WERI-Rb-1 (cell line): ENCODE results near the gene CARMIL3.
"Not testable (repeated sequence)": the region's sequence is repeated elsewhere in the genome, so short reads cannot be mapped to it uniquely, and the experiment has no call there.

ENCODE experiments used
- DNase-seq: peaks from one replicate; pipeline ENCODE4 v3.0.0-alpha.2; 2020
- H3K27ac ChIP-seq: fragments of 250-450 bp; sonication (Bioruptor Pico); 2 replicates; pipeline ENCODE4 v1.5.1; 2020; ENCODE audit warnings: mild to moderate bottlenecking, moderate library complexity
- H3K27me3 ChIP-seq: fragments of 250-450 bp; sonication (Bioruptor Pico); 2 replicates; pipeline ENCODE4 v1.5.1; 2021; ENCODE audit warnings: mild to moderate bottlenecking, low read depth, moderate library complexity; ENCODE audit not compliant: insufficient read depth, severe bottlenecking
- H3K36me3 ChIP-seq: fragments of 250-450 bp; sonication (Bioruptor Pico); 2 replicates; pipeline ENCODE4 v1.5.1; 2020; ENCODE audit warnings: mild to moderate bottlenecking, moderate library complexity
- H3K4me3 ChIP-seq: 2 replicates; pipeline ENCODE4 v1.5.1; 2011; ENCODE audit warnings: low read depth, mild to moderate bottlenecking, control low read depth, low read length
- H3K9me3 ChIP-seq: fragments of 250-450 bp; sonication (Bioruptor Pico); 2 replicates; pipeline ENCODE4 v1.5.1; 2021; ENCODE audit warnings: mild to moderate bottlenecking, moderate library complexity; ENCODE audit not compliant: severe bottlenecking
- TF ChIP-seq, protein P1 (sequence below): IDR thresholded peaks from 2 replicates; pipeline ENCODE4 v1.5.1; 2011; ENCODE audit warnings: low read depth, mild to moderate bottlenecking, control low read depth, inconsistent platforms, low read length

CARMIL3 gene

DNA sequence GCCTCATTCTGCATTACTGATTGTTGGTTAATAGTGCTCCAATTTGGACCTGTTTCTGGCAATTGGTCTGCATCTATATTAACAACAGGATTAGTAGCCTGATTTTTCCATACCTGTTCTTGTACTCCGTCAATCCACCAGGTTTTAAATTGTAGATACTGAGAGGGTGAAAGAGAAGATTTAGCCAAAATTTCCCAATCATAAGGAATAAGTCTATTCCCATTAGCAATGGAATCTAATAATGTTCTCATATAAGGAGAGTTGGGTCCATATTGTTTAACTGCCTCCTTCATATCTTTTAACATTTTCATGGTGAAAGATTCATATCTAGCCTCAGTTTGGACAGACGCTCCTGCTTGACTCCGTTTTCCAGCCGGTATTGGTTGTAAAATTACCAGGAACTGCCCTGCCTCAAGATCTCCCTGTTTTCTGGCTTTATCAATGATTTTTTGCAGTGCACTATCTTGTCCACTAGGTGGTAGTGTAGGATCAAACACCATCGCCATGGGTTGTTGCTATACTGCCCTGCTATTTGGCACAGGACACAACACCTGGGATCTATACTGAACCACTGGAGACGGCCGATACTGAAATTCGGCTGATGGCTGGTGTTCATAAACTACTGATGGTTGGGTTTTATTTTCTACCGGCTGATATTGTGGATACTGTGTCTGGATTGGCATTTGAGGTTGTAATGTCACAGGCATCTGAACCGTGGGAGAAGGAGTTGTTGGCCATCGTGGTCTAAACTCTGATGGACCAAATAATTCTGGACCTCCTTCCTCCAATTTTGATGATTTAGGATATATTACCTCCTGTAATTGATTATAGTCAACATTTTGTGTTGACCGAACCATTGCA is 37.9 kb upstream of the CARMIL3 start:
- Histone ChIP-seq H3K27me3 (no peaks in the 10 kb centered on the region), H3K4me3 (no peak overlapping the region), H3K9me3 (peaks cover 2% of the 10 kb centered on the region), H3K36me3 (no peaks in the 10 kb centered on the region; the same call in 1 of the 2 replicates), H3K27ac (no peak overlapping the region)
- TF ChIP-seq, protein P1, sequence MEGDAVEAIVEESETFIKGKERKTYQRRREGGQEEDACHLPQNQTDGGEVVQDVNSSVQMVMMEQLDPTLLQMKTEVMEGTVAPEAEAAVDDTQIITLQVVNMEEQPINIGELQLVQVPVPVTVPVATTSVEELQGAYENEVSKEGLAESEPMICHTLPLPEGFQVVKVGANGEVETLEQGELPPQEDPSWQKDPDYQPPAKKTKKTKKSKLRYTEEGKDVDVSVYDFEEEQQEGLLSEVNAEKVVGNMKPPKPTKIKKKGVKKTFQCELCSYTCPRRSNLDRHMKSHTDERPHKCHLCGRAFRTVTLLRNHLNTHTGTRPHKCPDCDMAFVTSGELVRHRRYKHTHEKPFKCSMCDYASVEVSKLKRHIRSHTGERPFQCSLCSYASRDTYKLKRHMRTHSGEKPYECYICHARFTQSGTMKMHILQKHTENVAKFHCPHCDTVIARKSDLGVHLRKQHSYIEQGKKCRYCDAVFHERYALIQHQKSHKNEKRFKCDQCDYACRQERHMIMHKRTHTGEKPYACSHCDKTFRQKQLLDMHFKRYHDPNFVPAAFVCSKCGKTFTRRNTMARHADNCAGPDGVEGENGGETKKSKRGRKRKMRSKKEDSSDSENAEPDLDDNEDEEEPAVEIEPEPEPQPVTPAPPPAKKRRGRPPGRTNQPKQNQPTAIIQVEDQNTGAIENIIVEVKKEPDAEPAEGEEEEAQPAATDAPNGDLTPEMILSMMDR = peak; percentile 73
- peak; percentile 47 for DNase-seq

DNA sequence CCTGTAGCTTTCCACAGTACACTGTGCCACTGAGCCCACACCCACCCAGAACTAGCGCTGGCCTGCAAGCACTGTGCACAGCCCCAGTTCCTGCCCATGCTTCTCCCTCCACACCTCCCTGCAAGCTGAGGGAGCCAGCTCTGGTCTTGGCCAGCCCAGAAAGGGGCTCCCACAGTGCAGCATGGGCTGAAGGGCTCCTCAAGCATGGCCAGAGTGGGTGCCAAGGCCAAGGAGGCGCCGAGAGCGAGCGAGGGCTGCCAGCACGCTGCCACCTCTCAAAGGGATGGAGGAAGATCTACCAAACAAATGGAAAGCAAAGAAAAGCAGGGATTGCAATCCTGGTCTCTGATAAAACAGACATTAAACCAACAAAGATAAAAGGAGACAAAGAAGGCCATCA is 36.1 kb upstream of the CARMIL3 start:
- not testable (repeated sequence) for H3K36me3 ChIP-seq, DNase-seq, H3K9me3 ChIP-seq, H3K27ac ChIP-seq, H3K4me3 ChIP-seq, H3K27me3 ChIP-seq

DNA sequence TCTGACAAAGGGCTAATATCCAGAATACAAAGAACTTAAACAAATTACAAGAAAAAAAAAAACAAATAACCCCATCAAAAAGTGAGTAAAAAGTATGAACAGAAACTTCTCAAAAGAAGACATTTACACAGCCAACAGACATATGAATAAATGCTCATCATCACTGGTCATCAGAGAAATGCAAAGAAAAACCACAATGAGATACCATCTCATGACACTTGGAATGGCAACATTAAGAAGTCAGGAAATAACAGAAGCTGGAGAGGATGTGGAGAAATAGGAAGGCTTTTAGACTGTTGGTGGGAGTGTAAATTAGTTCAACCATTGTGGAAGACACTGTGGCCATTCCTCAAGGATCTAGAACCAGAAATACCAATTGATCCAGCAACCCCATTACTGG is 32.8 kb upstream of the CARMIL3 start:
- not testable (repeated sequence) for H3K36me3 ChIP-seq, H3K27ac ChIP-seq, H3K4me3 ChIP-seq, H3K9me3 ChIP-seq, DNase-seq, H3K27me3 ChIP-seq

DNA sequence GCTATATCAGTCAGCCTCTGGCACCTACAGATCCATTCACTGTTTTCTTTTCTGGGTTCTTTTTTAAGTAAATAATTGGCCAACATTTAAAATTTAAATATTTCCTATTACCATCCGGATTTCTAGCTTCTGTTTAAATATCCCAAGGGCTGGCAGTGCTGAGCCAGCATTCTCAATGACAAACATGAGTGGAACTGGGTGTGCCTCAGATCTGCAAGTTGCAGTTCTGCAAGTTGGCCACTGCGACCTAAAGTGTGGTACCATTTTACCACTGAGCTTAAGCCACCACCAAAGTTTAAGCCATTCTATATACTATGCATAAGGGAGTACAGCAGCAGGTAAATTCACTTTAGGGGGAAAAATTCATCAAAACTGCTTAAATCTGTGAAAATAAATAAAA is 31.9 kb upstream of the CARMIL3 start:
- not testable (repeated sequence) for H3K9me3 ChIP-seq, H3K27ac ChIP-seq, DNase-seq, H3K4me3 ChIP-seq, H3K27me3 ChIP-seq, H3K36me3 ChIP-seq

DNA sequence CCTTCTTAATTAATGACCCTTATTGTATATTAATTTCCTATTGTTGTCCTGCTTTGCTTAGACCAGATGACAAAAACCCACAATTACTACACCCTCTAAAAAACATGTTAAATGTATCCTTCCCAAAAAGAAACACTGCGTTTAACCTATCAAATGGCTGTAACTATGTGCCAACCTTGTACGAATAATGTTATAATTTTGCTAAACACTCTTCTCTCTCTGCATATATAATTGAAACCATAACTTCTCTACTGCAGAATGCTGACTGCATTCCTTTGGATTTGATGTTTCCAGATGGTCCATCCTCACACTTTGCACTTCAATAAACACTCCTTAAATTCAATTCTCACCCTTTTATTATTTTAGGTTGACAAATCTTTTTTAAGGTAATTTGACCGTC is 31.3 kb upstream of the CARMIL3 start:
- not testable (repeated sequence) for H3K9me3 ChIP-seq, H3K27me3 ChIP-seq

DNA sequence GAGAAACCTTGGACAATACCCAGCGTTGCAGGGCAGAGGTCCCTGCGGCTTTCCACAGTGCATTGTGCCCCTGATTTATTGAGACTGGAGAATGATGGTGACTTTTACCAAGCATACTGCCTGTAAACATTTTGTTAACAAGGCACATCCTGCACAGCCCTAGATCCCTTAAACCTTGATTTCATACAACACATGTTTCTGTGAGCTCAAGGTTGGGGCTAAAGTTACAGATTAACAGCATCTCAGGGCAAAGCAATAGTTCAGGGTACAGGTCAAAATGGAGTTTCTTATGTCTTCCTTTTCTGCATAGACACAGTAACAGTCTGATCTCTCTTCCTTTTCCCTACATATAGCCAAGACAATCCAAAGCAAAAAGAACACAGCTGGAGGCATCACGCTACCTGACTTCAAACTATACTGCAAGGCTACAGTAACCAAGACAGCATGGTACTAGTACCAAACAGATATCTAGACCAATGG is 26.8 kb upstream of the CARMIL3 start:
- not testable (repeated sequence) for DNase-seq, H3K27ac ChIP-seq, H3K9me3 ChIP-seq, H3K27me3 ChIP-seq, H3K4me3 ChIP-seq, H3K36me3 ChIP-seq

More for the DNA sequence above, 31.3 kb upstream of the CARMIL3 start:
- H3K36me3 ChIP-seq, DNase-seq, H3K4me3 ChIP-seq, H3K27ac ChIP-seq: not testable (repeated sequence)

DNA sequence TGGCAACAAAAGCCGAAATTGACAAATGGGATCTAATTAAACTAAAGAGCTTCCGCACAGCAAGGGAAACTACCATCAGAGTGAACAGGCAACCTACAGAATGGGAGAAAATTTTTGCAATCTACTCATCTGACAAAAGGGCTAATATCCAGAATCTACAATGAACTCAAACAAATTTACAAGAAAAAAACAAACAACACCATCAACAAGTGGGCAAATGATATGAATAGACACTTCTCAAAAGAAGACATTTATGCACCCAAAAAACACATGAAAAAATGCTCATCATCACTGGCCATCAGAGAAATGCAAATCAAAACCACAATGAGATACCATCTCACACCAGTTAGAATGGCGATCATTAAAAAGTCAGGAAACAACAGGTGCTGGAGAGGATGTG is 22.1 kb upstream of the CARMIL3 start:
- not testable (repeated sequence) for DNase-seq, H3K36me3 ChIP-seq, H3K4me3 ChIP-seq, H3K9me3 ChIP-seq, H3K27me3 ChIP-seq, H3K27ac ChIP-seq

DNA sequence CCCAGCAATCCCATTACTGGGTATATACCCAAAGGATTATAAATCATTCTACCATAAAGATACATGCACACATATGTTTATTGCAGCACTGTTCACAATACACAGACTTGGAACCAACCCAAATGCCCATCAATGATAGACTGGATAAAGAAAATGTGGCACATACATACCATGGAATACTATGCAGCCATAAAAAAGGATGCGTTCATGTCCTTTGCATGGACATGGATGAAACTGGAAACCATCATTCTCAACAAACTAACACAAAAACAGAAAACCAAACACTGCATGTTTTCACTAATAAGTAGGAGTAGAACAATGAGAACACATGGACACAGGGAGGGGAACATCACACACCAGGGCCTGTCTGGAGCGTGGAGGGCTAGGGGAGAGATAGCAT is 20.5 kb upstream of the CARMIL3 start:
- not testable (repeated sequence) for H3K4me3 ChIP-seq, H3K27me3 ChIP-seq, H3K27ac ChIP-seq, DNase-seq, H3K36me3 ChIP-seq, H3K9me3 ChIP-seq

DNA sequence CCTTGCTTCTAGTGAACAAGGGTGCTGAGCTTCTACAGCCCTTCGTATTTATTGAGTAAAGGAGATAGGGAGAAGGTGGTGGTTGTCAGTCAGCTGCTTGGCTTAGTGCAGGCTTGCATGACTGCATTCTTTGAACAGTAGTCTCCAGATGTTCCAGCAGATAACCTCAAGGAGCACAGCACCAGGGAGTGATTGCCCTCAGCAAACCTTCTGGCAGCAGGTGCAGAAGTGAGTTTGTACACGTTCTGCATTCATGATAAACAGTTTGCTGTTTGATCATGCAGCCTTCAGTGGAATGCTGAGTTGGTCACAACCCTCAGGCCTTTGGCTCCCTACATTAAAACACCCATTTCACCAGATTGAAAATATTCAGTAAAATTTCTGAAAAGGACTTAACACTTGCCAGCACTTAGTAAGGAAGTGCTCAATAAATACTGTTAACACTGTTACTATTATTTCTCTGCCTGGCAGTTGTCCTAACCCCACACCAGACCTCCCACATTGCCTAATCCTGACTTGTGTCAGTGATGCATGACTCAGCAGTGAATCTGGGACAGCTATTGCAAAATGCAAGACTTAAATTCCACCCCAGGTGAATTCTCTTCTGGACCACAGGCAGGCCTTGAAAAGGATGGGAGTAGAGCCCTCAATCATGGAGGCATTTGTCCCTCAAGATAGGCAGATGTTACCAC is 18.9 kb upstream of the CARMIL3 start:
- DNase-seq = no peak
- Histone ChIP-seq H3K27ac (no peak overlapping the region), H3K4me3 (no peak overlapping the region)

More for the DNA sequence above, 18.9 kb upstream of the CARMIL3 start:
- Histone ChIP-seq H3K36me3 (no peaks in the 10 kb centered on the region), H3K9me3 (peaks cover 9% of the 10 kb centered on the region), H3K27me3 (no peaks in the 10 kb centered on the region)
- TF ChIP-seq, protein P1 = no peak
